NCI-H2227 (cell line): ENCODE results near the gene RAB44.

ENCODE experiments used
- DNase-seq: peaks from one replicate; lab custom pipeline; 2025; ENCODE audit not compliant: unreplicated experiment; lab: John Stamatoyannopoulos, UW

The RAB44 gene

DNA sequence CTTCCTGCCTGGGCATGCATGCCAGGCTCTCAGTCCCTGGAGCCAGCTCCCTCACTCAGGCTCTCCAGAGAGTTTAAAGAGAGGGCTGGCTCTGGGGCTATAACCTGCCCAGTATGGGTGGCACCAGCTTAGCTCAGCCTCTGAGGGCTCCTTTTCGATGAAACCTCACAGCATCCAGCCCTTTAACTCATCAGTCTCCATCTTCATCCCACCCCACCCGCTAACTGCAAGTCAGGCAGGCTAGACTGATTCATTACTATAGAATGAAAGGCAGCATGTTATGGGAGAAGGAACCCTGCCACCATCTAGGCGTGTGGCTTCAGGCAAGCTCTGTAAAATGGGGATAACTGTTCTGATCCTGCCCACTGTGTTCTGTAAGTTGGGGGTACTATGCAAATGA, 53.5 kb downstream of the RAB44 start:
- DNase-seq: no peak

DNA sequence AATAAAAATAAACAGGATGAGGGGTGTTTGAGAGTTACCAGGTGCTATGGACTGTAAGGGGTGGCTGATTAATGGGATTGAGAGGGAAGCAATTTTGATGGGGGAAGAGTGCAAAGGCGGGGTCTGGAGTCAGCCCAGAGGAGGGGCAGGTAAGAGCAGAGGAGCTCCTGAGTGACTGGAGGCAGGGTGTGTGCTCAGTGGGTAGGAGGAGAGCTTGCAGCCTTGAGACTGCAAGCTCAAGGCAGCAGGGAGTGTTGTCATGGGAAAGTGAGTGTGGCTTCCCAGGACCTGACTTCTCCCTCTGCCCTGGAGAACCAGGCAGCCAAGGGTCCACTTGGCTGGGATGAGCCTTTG, 54.2 kb downstream of the RAB44 start:
- DNase-seq: no peak

DNA sequence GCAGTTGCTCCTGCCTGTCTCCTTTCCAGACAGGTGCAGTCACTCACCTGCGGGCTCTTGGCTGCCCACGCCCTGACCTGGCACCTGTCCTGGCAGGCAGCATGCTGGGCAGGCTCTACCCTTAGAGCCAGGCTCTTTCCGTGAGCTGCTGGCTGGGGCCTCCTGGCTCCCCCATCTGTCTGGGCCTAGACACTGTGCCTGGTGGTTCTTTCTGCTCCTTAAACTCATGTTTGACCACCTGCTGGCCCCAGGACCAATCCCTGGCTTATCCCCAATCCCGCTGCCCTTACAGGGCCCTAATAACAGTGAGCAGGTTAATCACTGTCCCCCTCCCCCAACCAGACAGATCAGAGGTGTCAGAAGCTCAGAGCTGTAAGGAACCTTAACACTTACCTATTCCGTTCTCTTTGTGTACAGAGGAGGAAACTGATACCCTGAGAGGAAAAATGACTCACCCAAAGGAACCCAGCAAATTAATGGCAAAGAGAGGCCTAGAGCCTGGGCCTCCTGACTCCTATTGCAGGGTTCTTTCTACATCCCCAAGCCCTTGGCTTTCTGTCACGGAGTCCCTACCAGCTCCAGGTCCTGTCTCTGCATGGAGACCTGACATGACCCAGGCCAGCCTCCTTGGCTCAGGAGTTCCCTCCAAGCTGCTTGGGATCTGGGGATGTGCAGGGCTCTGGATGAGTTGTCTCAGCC, 54.7 kb downstream of the RAB44 start:
- no peak for DNase-seq

DNA sequence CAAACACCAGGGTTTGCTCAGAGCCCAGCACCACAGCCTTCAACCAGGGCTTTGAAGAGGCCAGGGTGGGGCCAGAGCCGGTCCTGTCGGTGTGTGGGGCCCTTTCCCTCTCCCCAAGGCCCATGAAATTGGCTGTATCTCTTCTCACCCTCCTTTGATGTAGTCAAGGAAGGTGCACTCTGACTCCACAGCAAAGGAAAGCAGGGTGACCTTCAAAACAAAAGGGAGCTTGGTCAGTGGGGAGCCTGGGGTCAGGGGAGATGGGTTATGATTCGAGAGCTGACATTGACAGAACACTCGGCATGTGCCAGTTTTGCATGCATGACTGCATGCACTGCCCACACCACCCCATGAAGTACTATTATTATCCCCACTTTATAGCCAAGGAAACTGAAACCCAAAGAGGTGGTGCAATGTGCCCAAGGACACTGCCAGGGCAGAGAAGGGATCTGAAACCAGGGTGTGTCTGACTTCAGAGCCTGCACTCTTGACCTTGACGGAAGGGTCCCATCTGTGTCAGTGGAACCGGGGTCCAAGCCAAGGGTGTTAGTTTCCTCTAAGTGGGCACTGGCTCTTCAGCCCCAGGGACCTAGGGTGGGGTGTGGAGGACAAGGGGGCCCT, 55.4 kb downstream of the RAB44 start:
- no peak for DNase-seq

DNA sequence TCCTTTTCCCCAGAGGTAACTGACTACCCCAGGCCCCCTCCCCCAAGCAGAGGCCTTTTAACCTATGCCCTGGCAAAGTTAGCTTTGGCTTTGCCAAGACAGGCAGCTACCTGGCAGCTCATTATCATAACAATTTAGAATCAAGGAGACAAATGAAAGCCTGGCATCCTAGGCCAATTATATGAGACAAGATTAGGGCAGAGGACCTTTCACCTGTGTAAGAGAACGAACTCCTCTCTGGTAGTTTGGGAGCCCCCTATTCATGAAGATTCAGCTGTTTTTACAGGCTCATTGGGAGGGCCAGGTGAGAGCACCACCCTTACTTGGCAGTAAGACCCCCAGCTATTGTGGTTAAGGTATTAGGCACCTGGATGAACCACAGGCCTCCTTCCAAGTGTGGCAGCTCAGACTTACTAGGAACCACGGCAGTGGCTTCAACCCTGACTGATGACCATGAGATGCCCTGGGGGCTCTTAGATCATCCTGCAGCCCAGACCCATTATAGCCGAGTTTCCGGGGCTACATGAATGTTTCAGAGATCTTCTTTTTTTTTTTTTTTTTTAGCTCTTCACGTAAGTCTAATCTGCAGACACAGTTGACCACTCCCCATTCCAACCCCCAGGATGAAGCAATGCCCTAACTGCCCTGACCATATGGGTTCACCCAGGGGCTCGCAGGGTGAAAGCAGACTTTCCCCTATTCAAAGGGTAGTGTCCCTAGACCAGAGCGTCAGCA, 56.2 kb downstream of the RAB44 start:
- no peak for DNase-seq

DNA sequence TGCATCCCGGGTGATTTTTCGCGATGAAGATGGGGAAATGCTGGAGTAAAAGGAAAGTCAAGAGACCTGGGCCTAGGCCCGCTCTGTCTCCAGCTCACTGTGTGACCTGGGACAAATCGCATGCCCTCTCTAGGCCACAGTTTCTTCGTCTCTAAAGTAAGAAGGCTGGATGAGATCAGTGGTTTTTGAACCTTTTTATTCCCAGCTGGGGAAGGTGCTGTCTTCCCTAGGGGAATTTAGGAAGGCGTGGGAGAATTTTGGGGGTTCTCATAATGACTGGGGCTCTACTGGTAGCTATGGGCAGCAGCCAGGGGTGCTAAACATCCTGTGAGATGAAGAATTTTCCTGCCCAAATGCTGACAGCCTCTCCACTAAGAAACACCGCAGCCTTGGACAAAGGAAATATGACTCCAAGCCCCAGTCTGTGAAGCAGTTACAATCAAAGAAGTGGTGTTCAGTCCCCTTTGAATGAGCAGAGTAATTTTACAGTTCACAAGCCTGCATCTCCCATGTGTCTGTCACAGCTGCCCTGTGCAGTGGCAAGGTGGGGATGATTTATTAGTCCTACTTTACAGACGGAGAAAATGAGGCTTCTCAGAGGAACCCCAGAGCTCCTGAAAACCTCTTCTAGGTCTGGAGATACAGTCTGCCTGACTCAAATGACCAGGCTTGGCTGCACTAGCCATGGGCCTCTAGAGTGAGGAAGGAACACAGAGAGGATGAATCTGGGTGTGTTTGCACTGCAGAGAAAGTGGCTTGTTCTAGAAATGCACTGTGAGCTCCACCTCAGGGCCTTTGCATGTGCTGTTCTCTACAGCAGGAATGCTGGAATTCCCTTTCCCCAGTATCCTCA, 57.2 kb downstream of the RAB44 start:
- no peak for DNase-seq

DNA sequence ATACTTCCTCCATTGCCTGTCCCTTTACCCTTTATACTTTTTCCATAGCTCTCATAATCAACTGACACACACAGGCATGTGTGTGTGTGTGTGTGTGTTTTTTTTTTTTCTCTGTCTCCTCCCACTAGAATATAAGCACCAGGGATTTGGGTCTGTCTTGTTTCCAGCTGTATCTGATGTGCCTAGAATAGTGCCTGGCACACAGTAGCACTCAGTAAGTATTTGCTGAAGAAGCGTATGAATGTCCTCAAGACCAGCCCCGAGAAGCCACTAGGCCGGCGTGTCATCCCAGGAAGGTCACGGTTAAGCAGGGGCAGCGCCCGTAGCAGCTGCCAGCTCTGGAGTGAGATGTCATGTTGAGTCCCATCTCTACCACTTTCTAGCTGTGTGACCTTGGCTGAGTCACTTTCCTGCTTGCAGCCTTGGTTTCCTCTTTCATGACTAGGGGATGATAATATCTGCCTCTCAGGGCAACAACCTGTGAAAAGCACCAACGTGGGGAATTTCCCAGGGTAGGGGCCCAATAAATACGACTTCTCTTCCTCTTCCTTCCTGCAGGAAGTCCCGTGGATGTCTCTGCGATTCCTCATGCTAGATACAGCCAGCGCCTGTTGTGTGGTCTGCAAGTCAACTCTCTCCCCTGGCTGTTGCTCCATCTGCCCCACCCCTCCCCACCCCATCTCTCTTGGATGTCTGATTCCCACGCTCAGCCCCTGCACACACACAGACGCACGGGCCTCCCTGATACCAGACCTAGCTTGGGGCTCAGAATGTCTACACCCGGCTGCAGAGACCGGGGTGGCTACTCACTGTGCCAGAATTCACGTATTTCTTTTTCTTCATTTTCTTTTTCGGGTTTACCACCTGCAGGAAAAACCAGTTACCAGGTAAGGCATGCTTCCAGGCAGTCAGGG, 58.1 kb downstream of the RAB44 start:
- no peak for DNase-seq

DNA sequence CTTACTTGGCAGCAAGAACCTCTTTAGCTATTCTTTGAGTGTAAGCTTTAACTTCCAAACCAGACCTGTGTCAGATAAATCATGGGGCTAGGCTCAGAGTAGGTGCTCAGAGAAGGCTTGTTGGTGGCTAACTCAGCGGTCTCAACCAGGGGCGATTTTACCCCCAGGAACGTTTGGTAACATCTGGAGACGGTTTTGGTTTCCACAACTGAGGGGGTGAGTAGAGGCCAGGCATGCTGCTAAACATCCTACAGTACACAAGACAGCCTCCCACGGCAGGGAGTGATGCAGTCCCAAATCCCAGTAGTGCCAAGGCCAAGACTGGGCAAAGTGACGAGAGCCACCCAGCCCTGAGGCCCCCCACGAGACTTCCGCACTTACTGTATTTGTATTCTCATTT, 59.2 kb downstream of the RAB44 start:
- DNase-seq: no peak

DNA sequence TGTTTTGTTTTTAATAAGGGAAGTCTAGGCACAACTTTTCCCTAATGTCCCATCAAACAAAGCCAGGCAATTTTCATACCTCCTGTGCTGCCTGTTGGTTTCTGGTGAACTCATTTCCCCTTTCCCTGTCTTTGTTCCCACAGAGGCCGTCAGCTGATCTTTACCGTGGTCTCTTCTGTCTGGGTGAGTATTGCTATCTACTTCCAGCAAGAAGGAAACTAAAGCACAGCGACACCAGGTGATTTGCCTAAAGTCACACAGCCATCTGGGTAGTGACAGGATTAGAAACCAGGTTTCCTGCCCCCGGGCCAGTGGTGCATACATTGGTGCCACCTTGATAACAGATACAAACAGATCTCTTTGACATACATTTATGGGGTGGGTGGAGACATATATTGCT, 59.6 kb downstream of the RAB44 start:
- no peak for DNase-seq

DNA sequence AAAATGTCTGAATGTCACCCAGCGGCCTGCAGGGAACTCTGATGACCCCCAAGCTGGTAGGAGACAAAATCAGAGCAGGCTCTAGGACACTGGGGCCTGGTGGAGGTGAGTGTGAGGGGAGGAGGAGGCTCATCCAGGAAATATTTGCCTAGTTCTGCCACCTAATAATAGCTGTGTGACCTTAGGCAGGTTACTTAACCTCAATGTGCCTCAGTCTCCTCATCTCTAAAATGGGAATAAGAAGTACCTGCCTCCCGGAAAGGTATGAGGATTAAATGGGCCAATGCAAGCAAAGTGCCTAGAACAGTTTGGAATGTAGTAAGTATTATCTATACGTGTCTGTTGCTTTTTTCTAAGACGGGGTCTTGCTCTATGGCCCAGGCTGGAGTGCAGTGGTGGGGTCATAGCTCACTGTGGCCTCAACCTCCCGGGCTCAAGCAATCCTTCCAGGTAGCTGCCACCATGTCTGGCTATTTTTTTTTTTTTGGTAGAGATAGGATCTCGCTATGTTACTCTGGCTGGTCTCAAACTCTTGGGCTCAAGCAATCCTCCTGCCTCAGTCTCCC, 60.4 kb downstream of the RAB44 start:
- DNase-seq: no peak

DNA sequence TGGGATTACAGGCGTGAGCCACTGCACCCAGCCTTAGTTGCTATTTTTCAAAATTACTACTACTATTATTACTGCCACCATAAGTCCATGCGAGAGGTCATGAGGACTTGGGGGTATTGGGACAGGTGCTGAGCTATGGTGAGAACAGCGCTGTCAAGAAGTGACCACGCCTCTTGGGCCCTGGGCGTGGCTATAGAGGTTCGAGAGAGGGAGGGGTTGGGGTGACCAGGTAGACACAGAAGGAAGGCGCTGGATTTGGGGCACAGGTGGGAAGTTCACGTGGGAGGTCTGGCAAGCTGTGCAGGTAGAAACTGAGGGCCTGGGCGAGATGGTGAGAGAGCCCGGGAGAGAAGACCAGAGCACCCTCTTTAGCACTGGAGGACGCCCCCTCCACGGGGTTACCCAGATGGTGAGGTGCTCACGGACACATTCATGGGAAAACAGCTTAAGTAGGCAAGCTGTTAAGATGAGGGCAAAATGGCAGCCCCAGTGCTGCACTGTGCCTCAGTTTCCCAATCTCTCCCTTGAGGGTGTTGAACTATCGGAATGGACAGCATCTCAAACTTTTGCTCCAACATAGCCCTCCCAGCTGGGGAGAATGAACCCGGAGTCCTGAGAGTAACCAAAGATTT, 61.0 kb downstream of the RAB44 start:
- DNase-seq: no peak

DNA sequence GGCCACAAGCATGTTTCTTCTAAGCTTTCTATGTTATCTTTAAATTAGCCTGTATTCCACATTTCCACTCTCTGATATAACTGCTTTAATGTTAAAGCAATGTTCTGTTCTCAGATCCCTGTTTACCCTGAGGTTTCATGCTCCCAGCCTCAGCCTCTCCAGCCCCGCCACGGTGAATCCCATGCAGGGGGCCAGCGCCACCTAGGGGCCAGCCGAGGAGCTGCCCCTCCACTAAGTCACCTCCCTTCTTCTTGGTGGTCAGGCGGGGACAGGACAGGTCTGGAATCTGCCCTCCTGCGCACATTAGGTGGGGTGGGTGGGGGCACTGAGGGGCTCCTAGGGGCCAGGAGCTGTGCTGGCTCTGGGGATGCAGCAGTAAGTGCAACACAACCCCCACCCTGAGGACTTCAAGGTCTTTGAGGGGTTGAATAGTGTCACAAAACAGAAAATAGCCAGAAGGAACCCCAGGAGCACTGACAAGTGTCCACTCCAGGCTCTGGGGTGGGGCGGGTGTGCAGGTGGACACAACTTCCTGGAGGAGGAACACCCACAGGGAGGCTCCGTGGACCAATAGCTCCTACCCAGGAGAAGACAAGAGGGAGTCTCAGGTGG, 61.6 kb downstream of the RAB44 start:
- DNase-seq: peak; percentile 83

DNA sequence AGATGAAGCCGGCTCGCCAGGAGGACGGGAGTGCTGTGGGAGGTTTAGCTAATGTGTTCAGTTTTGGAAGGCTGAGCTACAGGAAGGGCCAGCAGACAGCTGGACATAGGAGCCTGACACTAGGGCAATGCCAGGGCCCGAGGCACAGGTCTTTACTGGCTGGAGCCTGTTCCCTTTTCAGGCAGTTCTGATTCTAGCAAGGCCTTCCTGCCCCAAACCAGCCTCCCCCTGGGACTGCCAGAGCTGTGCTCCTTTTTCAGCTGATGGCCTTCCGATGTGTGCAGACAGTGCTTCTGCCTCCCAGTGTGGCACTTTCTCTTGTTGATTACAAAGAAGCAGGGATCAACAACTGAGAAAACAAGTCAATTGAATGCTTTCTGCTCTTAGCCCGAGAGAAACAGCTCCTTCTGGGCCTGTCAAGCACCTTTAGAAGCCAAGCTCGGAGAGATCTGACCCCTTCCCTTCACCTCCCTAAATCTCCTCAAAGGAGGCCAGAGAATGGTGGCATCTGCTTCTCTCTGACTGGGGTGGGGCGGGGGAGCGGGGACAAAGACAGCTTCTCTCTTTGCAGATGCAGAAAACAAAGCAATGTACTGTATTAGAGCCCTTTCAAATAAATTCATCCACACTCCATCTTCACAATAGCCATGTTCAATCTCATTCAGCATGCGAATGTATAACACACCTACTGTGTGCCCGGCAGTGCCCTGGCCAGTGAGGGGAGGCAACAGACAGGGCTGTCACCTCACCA, 63.2 kb downstream of the RAB44 start:
- DNase-seq: no peak

DNA sequence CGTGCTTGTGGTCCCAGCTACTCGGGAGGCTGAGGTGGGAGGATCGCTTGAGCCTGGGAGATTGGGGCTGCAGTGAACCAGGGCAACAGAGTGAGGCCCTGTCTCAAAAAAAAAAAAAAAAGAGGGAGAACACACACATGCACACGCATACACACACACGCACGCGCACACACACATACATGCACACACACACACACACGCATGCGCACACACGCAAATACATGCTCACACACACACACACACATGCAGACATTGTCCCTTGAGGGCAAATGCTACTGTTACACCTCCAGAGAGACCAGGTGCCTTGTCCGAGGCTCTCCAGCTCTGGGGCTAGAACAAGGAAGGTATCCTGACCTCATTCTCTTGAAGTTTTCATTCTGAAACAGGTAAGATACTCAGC, 64.5 kb downstream of the RAB44 start:
- DNase-seq: no peak

DNA sequence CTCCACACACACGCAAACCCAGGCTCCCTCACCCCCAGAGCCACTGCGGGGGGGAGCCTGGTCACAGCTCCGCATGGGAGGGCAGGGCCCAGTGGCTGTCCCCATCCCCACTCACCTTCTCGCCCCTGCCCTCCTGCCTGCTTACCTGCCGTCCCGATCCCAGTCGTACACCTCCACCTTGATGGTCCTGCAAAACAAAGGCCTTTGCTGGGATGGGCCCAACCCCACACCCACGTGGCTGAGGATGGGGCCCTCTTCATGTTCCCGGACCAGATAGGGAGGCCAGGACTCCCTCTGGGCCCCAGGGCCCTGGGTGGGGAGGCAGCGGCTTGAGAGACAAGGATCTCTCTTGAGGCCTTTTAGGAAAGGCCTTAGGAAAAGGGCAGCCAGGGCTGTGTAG, 67.6 kb downstream of the RAB44 start:
- DNase-seq: no peak

DNA sequence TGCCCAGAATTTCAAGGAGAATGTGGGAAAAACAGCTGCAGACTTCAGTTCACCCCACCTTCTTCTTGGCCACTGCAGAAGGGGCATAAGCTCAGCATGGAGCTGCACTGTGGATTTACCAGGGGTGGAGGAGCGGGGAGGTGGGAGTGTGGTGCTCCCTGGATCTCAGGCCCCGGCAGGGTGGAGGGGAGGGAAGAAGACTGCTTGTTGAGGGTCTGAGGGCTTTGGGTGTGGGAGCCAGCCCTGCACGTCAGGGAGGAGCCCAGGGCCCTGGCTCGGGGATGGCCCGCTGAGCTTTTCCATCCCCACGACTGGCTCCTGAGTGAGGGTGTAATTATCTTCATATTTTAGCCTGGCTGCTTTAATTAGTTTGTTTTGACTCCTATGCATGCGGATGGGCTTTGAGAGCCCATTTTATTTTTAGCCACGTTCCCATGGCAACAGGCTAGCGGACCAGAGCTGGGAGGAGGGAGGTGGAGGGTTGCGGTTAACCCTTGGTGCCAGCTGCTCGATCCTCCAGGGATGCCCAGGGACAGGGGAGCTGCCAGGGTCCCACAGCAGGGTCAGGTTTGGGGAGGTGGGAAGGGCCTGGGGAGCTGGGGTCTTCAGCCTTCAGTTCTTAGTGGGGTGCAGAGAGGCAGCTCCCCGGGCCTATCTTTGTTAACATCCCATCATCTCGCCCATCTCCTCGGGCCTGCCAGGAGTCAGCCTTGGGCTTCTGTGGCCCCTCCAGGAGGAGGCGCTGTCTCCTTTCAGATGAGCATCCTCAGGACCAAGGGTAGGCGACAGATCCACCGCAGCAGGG, 68.2 kb downstream of the RAB44 start:
- DNase-seq: peak; percentile 93

DNA sequence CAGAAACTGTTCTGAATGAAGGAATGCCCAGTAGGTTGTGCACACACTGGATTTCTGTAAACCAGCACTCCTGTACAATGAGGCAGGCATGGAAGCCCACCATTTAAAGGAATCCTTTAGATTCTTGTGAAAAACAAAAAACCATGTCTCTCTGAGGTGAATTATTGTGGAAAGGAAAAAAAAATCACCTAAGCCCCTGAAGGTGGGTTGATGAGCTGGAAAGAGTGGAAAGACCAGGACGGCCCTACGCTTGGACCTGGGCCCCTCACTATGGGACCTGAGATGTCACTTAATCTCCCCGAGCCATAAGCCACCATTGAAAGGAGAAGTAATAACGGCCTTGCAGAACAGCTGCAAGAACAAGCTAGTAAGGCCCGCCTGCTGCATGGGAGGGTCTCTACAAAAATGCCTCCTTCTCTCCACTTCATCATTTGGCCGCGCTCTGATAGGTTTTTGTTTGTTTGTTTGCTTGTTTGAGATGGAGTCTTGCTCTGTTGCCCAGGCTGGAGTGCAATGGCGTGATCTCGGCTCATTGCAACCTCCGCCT, 68.8 kb downstream of the RAB44 start:
- no peak for DNase-seq
